ENCODE data around the gene TENM4.

The TENM4 gene

GRCh38 chr11:78922859-78923625 is 517.8 kb downstream of the TENM4 start:
- TF ChIP-seq CTCF (IDR thresholded peaks at IDR 0.05; ENCODE audit: low read depth, low read length), result no peak
- DNase-seq (ENCODE audit: extremely low read depth, low read depth), result no peak

GRCh38 chr11:78921509-78921908 is 519.3 kb downstream of the TENM4 start:
- DNase-seq (ENCODE audit: extremely low read depth, low read depth), result no peak
- TF ChIP-seq CTCF (IDR thresholded peaks at IDR 0.05; ENCODE audit: low read depth, low read length), result no peak

GRCh38 chr11:78920329-78920728 is 520.5 kb downstream of the TENM4 start:
- no peak for TF ChIP-seq CTCF (IDR thresholded peaks at IDR 0.05; ENCODE audit: low read depth, low read length)
- no peak for DNase-seq (ENCODE audit: extremely low read depth, low read depth)

GRCh38 chr11:78916759-78917158 is 524.1 kb downstream of the TENM4 start:
- no peak for DNase-seq (ENCODE audit: extremely low read depth, low read depth)
- peak; percentile 13 for TF ChIP-seq CTCF (IDR thresholded peaks at IDR 0.05; ENCODE audit: low read depth, low read length)

GRCh38 chr11:78914503-78914902 is 526.3 kb downstream of the TENM4 start:
- TF ChIP-seq CTCF (IDR thresholded peaks at IDR 0.05; ENCODE audit: low read depth, low read length), result no peak
- DNase-seq (ENCODE audit: extremely low read depth, low read depth), result no peak

GRCh38 chr11:78912778-78913177 is 528.1 kb downstream of the TENM4 start:
- no peak for TF ChIP-seq CTCF (IDR thresholded peaks at IDR 0.05; ENCODE audit: low read depth, low read length)
- DNase-seq (ENCODE audit: extremely low read depth, low read depth), result no peak

GRCh38 chr11:78910322-78910721 is 530.5 kb downstream of the TENM4 start:
- no peak for DNase-seq (ENCODE audit: extremely low read depth, low read depth)
- TF ChIP-seq CTCF (IDR thresholded peaks at IDR 0.05; ENCODE audit: low read depth, low read length), result no peak

Measured in AG09319 (cell line).